Erythroblast (primary cell): ENCODE data around the gene SCAMP4.

Experiments
- GATA1 ChIP-seq: IDR thresholded peaks from 2 replicates; pipeline ENCODE4 v1.6.1; 2011; ENCODE audit warnings: low read depth, mild to moderate bottlenecking, control low read depth, low read length, moderate library complexity
- POLR2A ChIP-seq: IDR thresholded peaks from 2 replicates; pipeline ENCODE4 v1.6.1; 2011; ENCODE audit warnings: mild to moderate bottlenecking, low read length

- TF ChIP-seq POLR2A (no peak), GATA1 (no peak)
These were observed 38.5 kb downstream of the SCAMP4 start for GRCh38 chr19:1943661-1944087.
